Measurements from ENCODE around the gene LRRC8C.

- TF ChIP-seq EZH2phosphoT487 (IDR thresholded peaks at IDR 0.05; ENCODE audit: insufficient read depth, low read depth) (no peak), EZH2 (IDR thresholded peaks at IDR 0.05; ENCODE audit: insufficient read depth, poor library complexity, severe bottlenecking) (no peak)
Observed at GRCh38 chr1:89596698-89597097, 36.2 kb upstream of the LRRC8C start.
